HG03457 (cell line): ENCODE results near the gene C1QTNF6.

ENCODE experiments used
- ATAC-seq: cut with Tn5 transposase; IDR thresholded peaks from one replicate; pipeline ENCODE4 v1.9.1; 2021; ENCODE audit warnings: moderate number of reproducible peaks; ENCODE audit not compliant: unreplicated experiment

Gene C1QTNF6

GRCh38 chr22:37146507-37147180, 41.4 kb downstream of the C1QTNF6 start:
- no peak for ATAC-seq

- no peak for ATAC-seq
Measured at GRCh38 chr22:37146051-37146385, 42.0 kb downstream of the C1QTNF6 start.

- no peak for ATAC-seq
Measured at GRCh38 chr22:37145180-37146050, 42.6 kb downstream of the C1QTNF6 start.

- no peak for ATAC-seq
Measured at GRCh38 chr22:37144180-37144554, 43.9 kb downstream of the C1QTNF6 start.

- ATAC-seq, result no peak
Measured at GRCh38 chr22:37141971-37142370, 46.1 kb downstream of the C1QTNF6 start.

GRCh38 chr22:37141476-37141875, 46.6 kb downstream of the C1QTNF6 start:
- no peak for ATAC-seq

GRCh38 chr22:37140686-37141323, 47.2 kb downstream of the C1QTNF6 start:
- no peak for ATAC-seq

GRCh38 chr22:37139762-37140161, 48.3 kb downstream of the C1QTNF6 start:
- no peak for ATAC-seq

GRCh38 chr22:37138849-37139561, 49.0 kb downstream of the C1QTNF6 start:
- no peak for ATAC-seq

- no peak for ATAC-seq
Measured at GRCh38 chr22:37137903-37138665, 50.0 kb downstream of the C1QTNF6 start.

GRCh38 chr22:37137131-37137530, 50.9 kb downstream of the C1QTNF6 start:
- ATAC-seq, result no peak

- no peak for ATAC-seq
Measured at GRCh38 chr22:37135023-37135422, 53.0 kb downstream of the C1QTNF6 start.

GRCh38 chr22:37133304-37134018, 54.6 kb downstream of the C1QTNF6 start:
- ATAC-seq, result no peak

GRCh38 chr22:37132773-37133172, 55.3 kb downstream of the C1QTNF6 start:
- no peak for ATAC-seq
